Measurements from ENCODE around the gene CGNL1. TPM values are rescaled to one million over a fixed set of nuclear protein-coding genes. Genes with fewer than 3 reads are reported as not detected.

The CGNL1 gene
- total and polyA plus RNA-seq, 11 donors, result 3.8 to 40.0 (median 23.4) TPM

DNA sequence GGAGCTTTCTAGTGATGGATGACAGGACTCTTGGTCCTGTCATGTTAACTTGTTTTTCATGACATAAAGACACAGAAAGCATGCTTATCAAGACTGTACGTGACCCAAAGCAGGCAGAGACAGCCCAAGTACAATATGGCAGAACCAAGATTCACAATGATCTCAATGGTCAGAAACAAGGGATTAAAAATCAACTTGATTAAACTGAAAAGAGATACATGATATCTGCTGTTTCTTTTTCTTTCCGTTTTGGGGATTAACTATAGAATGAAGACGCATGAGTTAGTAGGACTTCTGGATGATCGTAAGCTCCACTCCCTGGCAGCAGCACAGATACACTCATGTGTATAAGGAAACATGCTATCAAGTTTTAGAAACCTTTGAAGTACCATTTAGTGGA lies 117.0 kb downstream of the CGNL1 start:
- no peaks in the 10 kb centered on the region for H3K9me3 ChIP-seq
- intact Hi-C loops (cut with DNase I), result no loop called here
- TF ChIP-seq, protein P1, sequence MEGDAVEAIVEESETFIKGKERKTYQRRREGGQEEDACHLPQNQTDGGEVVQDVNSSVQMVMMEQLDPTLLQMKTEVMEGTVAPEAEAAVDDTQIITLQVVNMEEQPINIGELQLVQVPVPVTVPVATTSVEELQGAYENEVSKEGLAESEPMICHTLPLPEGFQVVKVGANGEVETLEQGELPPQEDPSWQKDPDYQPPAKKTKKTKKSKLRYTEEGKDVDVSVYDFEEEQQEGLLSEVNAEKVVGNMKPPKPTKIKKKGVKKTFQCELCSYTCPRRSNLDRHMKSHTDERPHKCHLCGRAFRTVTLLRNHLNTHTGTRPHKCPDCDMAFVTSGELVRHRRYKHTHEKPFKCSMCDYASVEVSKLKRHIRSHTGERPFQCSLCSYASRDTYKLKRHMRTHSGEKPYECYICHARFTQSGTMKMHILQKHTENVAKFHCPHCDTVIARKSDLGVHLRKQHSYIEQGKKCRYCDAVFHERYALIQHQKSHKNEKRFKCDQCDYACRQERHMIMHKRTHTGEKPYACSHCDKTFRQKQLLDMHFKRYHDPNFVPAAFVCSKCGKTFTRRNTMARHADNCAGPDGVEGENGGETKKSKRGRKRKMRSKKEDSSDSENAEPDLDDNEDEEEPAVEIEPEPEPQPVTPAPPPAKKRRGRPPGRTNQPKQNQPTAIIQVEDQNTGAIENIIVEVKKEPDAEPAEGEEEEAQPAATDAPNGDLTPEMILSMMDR (IDR thresholded peaks at IDR 0.05), result no peak
- TF ChIP-seq POLR2A (IDR thresholded peaks at IDR 0.05), result no peak
- no peaks in the 10 kb centered on the region for H3K36me3 ChIP-seq
- H3K4me3 ChIP-seq, result no peak overlapping the region
- H3K27me3 ChIP-seq, result no peaks in the 10 kb centered on the region
- WGBS, 4 donors, result 79 to 93% (median 86%) methylated on average over 4 of the region's 4 CpGs
- H3K4me1 ChIP-seq, result peaks cover 0 to 43% (median 21%) of the 10 kb centered on the region in 12 donors
- no peak for DNase-seq
- no peak overlapping the region for H3K27ac ChIP-seq
- no peak for ATAC-seq

DNA sequence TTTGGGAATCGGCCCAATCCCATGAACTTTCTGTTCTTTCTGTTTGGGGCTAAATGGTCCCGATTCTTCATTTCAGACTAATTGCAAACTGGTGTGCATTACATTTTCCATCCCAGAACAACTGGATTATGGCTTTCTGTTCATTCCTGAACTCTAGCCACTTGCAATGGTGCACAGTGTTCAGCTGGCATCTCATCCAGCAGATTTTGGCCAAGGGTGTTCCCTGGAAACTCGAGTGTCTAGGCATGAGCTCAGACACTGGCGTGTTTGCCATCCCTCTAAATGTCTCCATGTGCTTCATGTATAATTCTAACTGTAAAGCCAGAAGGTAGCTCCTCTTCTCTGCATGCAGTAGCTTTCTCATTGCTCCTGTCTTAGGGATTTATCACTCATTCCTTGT lies 118.3 kb downstream of the CGNL1 start:
- H3K27ac ChIP-seq, result peak overlapping the region in 1 of 12 donors; percentile 10
- no peaks in the 10 kb centered on the region for H3K9me3 ChIP-seq
- H3K27me3 ChIP-seq, result no peaks in the 10 kb centered on the region
- no peak for TF ChIP-seq POLR2A (IDR thresholded peaks at IDR 0.05)
- TF ChIP-seq, protein P1 (IDR thresholded peaks at IDR 0.05), result no peak
- ATAC-seq (peak; percentile 36 to 70 (median 46)), DNase-seq (no peak)
- H3K4me3 ChIP-seq, result no peak overlapping the region
- H3K4me1 ChIP-seq, result peaks cover 0 to 39% (median 21%) of the 10 kb centered on the region in 12 donors
- WGBS, 4 donors, result 63 to 69% (median 65%) methylated on average over 4 of the region's 4 CpGs
- no peaks in the 10 kb centered on the region for H3K36me3 ChIP-seq
- intact Hi-C loops (cut with DNase I), result no loop called here

DNA sequence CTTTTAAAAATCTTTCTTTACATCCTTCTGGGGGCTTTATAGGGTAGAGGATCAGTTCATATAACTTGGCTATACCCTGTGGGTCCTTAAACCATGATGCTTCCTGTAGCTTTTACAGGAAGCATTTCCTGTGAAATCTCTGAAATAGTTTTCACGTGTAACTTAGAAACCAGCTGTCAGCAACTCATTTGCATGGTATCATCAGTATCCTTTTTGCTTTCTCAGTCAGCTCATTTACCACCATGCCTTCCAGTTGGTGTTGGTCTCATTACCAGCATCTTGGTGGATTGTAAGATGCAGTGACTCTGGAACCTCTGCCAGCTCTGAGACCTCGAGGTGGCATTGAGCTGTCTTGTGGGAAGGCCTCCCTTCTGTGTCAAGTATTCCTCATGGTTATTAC lies 118.7 kb downstream of the CGNL1 start:
- intact Hi-C loops (cut with DNase I), result no loop called here
- WGBS, 4 donors, result 44 to 62% (median 49%) methylated on average over 2 of the region's 2 CpGs
- no peak for DNase-seq
- Histone ChIP-seq H3K4me1 (peaks cover 0 to 39% (median 21%) of the 10 kb centered on the region in 12 donors), H3K36me3 (no peaks in the 10 kb centered on the region), H3K27me3 (no peaks in the 10 kb centered on the region), H3K27ac (peak overlapping the region in 2 of 12 donors; percentile 10 to 43), H3K4me3 (no peak overlapping the region), H3K9me3 (no peaks in the 10 kb centered on the region)
- TF ChIP-seq, protein P1 (IDR thresholded peaks at IDR 0.05), result no peak
- no peak for TF ChIP-seq POLR2A (IDR thresholded peaks at IDR 0.05)
- no peak for ATAC-seq

DNA sequence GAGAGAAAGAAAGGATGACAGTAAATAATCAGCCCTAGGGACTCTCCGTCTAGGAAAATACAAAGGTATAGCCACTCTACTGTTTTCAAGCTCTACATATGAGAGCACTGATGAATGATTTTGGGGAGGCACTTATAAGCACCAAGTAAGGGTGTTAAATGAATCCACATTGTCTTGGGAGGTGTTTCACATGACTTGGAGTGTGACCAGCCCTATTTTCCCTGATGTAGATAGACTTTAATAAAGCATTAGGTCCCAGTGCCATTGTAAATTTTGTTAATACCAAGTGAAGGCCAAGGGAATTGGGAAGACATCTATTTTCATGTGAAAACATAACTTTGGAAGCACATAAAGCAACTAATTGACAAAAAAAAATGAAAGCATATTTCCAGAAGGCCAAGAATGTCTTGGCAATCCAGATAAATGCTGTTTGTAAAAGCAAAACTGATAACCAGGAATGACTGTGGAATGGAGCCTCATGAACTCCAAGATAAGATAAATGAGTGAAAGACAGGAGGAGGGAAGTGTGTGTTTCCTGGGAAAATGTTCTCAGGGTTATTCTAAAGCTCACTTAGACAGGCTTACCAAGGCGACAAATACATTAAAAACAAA lies 119.4 kb downstream of the CGNL1 start:
- intact Hi-C loops (cut with DNase I), result no loop called here
- H3K4me3 ChIP-seq, result no peak overlapping the region
- H3K4me1 ChIP-seq, result peaks cover 0 to 39% (median 21%) of the 10 kb centered on the region in 12 donors
- H3K27ac ChIP-seq, result peak overlapping the region in 4 of 12 donors; percentile 16 to 71 (median 50)
- no peak for ATAC-seq
- H3K9me3 ChIP-seq, result no peaks in the 10 kb centered on the region
- H3K36me3 ChIP-seq, result no peaks in the 10 kb centered on the region
- TF ChIP-seq POLR2A (IDR thresholded peaks at IDR 0.05), result no peak
- TF ChIP-seq, protein P1 (IDR thresholded peaks at IDR 0.05), result no peak
- no peak for DNase-seq
- H3K27me3 ChIP-seq, result no peaks in the 10 kb centered on the region
- WGBS, 4 donors, result 78 to 87% (median 84%) methylated on average over 2 of the region's 2 CpGs
